Measurements from ENCODE around the gene NELFE.

- no peak for TF ChIP-seq POLR2A (IDR thresholded peaks at IDR 0.05; ENCODE audit: borderline replicate concordance, extremely low read depth, insufficient read depth, insufficient read length)
- no peak for TF ChIP-seq SP1 (IDR thresholded peaks at IDR 0.05; ENCODE audit: low read depth)
- TF ChIP-seq CTCF (IDR thresholded peaks at IDR 0.05 in 2 of 3, conservative IDR thresholded peaks at IDR 0.05 in 1 of 3; ENCODE audit: borderline replicate concordance in 1 of 3, insufficient read depth in 1 of 3, low read depth in 2 of 3, low read length in 2 of 3), result no peak
- 0 out of 2 replicates have a peak, but pooled peaks have one; percentile 23 for TF ChIP-seq POLR2AphosphoS5 (IDR thresholded peaks at IDR 0.05; ENCODE audit: low read depth, low read length)
- no peak for TF ChIP-seq ZBTB33 (IDR thresholded peaks at IDR 0.05; ENCODE audit: extremely low read depth, insufficient replicate concordance, low read length)
These were observed 11.2 kb upstream of the NELFE start for GRCh38 chr6:31969712-31970603.
